H1 (cell line): ENCODE data around the gene GP5. TPM values are rescaled to one million over a fixed set of nuclear protein-coding genes. Genes with fewer than 3 reads are reported as not detected.
A peak's percentile ranks its signal among the peaks of the same experiment; 100 is the strongest.

Experiments
- CTCF ChIA-PET: fragments of 300-600 bp; sonication (Branson Sonifier 250); formaldehyde crosslinking; loops from one replicate; lab custom pipeline; 2021; ENCODE audit not compliant: partially characterized antibody; lab: Charles Lee
- POLR2A ChIA-PET: fragments of 300-600 bp; sonication (Branson Sonifier 250); formaldehyde crosslinking; loops from one replicate; lab custom pipeline; 2021; ENCODE audit warnings: inconsistent platforms; ENCODE audit not compliant: partially characterized antibody; lab: Charles Lee
- DNase-seq, 2 experiments: peaks; one replicate each; pipeline versions ENCODE4 v3.0.0 to v3.0.0-alpha.2; 2010 to 2022; ENCODE audit warnings: low spot score in 2 of 2, low read depth in 1 of 2, mixed read lengths in 1 of 2
- FAIRE-seq: peaks from 2 replicates; lab custom pipeline; 2011; peaks lifted over from hg19 to GRCh38; lab: Jason Lieb, UNC
- H2AFZ ChIP-seq: 2 replicates; pipeline ENCODE4 v1.8.1; 2012; ENCODE audit warnings: low read length, inconsistent platforms
- H2AK5ac ChIP-seq: 2 replicates; pipeline ENCODE4 v1.6.1; 2013; ENCODE audit warnings: low read depth, low read length
- H2BK120ac ChIP-seq: replicated peaks from 2 replicates; pipeline ENCODE3; 2013; ENCODE audit warnings: low read depth, low read length, inconsistent platforms
- H2BK12ac ChIP-seq: 2 replicates; pipeline ENCODE4 v1.6.1; 2013; ENCODE audit warnings: low read depth, low read length
- H2BK15ac ChIP-seq: 2 replicates; pipeline ENCODE4 v1.6.1; 2013; ENCODE audit warnings: low read length
- H2BK20ac ChIP-seq: 2 replicates; pipeline ENCODE4 v1.6.1; 2013; ENCODE audit warnings: low read length
- H2BK5ac ChIP-seq: 2 replicates; pipeline ENCODE4 v1.6.1; 2013; ENCODE audit warnings: low read depth, low read length
- H3K14ac ChIP-seq: 2 replicates; pipeline ENCODE4 v1.6.1; 2013; ENCODE audit warnings: inconsistent platforms; ENCODE audit not compliant: insufficient read length
- H3K18ac ChIP-seq: 2 replicates; pipeline ENCODE4 v1.6.1; 2013; ENCODE audit warnings: low read length; ENCODE audit errors: extremely low read depth
- H3K23ac ChIP-seq: 2 replicates; pipeline ENCODE4 v1.6.1; 2013; ENCODE audit warnings: inconsistent platforms; ENCODE audit not compliant: insufficient read length
- H3K23me2 ChIP-seq: 2 replicates; pipeline ENCODE4 v1.6.1; 2013; ENCODE audit warnings: low read depth, low read length
- H3K27ac ChIP-seq: 2 replicates; pipeline ENCODE4 v1.6.1; 2011; ENCODE audit warnings: low read depth, low read length, inconsistent platforms
- H3K27me3 ChIP-seq, 4 experiments: replicated peaks in 1 of 4; 1 replicate in 1 of 4; 2 replicates in 3 of 4; pipeline versions ENCODE4 v1.6.1 to v1.8.1; 2011 to 2013; ENCODE audit warnings: low read length in 3 of 4, mild to moderate bottlenecking in 3 of 4, inconsistent platforms in 2 of 4, mixed read lengths in 2 of 4, moderate library complexity in 1 of 4; ENCODE audit not compliant: control insufficient read depth in 3 of 4, insufficient read depth in 3 of 4; ENCODE audit errors: extremely low read depth in 1 of 4
- H3K36me3 ChIP-seq, 4 experiments: 2 replicates each; pipeline versions ENCODE4 v1.6.1 to v1.8.1; 2011 to 2013; ENCODE audit warnings: mild to moderate bottlenecking in 4 of 4, low read length in 3 of 4, moderate library complexity in 2 of 4, control low read depth in 1 of 4, inconsistent platforms in 1 of 4; ENCODE audit not compliant: insufficient read depth in 4 of 4, control insufficient read depth in 2 of 4
- H3K4ac ChIP-seq: replicated peaks from 2 replicates; pipeline ENCODE3; 2013; ENCODE audit warnings: low read length, low read depth, mixed read lengths, inconsistent platforms; ENCODE audit not compliant: insufficient read length
- H3K4me1 ChIP-seq, 4 experiments: replicated peaks in 1 of 4; 1 replicate in 1 of 4; 2 replicates in 3 of 4; pipeline versions ENCODE4 v1.6.1 to v1.8.1; 2011 to 2013; ENCODE audit warnings: low read length in 3 of 4, inconsistent platforms in 2 of 4, mixed read lengths in 1 of 4; ENCODE audit not compliant: insufficient read depth in 4 of 4, control insufficient read depth in 3 of 4
- H3K4me2 ChIP-seq, 2 experiments: 2 replicates each; pipeline versions ENCODE4 v1.6.1 to v1.8.1; 2011 to 2013; ENCODE audit warnings: low read depth in 2 of 2, low read length in 2 of 2, control low read depth in 1 of 2, inconsistent platforms in 1 of 2, mild to moderate bottlenecking in 1 of 2; ENCODE audit not compliant: insufficient read depth in 1 of 2
- H3K4me3 ChIP-seq, 4 experiments: fragments of 200-600, 300-600 bp in 1 of 4; sonication (generic), shearing (Covaris generic), sonication (Bioruptor Twin) in 1 of 4; 2 replicates each; pipeline versions ENCODE4 v1.5.1 to v1.8.1; 2011 to 2016; ENCODE audit warnings: low read length in 4 of 4, low read depth in 3 of 4, control low read depth in 2 of 4, inconsistent platforms in 2 of 4, mild to moderate bottlenecking in 2 of 4, mixed read lengths in 1 of 4, moderate library complexity in 1 of 4; ENCODE audit not compliant: insufficient read depth in 2 of 4; ENCODE audit errors: extremely low read depth in 1 of 4
- H3K56ac ChIP-seq: replicated peaks from 2 replicates; pipeline ENCODE3; 2013; ENCODE audit warnings: low read depth, mild to moderate bottlenecking, mixed read lengths, low read length, inconsistent platforms; ENCODE audit not compliant: insufficient read length
- H3K79me1 ChIP-seq: 2 replicates; pipeline ENCODE4 v1.6.1; 2013; ENCODE audit warnings: low read depth, low read length, control low read depth
- H3K79me2 ChIP-seq, 2 experiments: 2 replicates each; pipeline versions ENCODE4 v1.6.1 to v1.8.1; 2012 to 2013; ENCODE audit warnings: low read length in 2 of 2, mild to moderate bottlenecking in 2 of 2, inconsistent platforms in 1 of 2; ENCODE audit not compliant: insufficient read depth in 2 of 2, control insufficient read depth in 1 of 2
- H3K9ac ChIP-seq, 4 experiments: replicated peaks in 1 of 4; 1 replicate in 1 of 4; 2 replicates in 3 of 4; pipeline versions ENCODE4 v1.6.1 to v1.8.1; 2011 to 2013; ENCODE audit warnings: low read depth in 3 of 4, low read length in 3 of 4, control low read depth in 2 of 4, mild to moderate bottlenecking in 2 of 4, moderate library complexity in 2 of 4, inconsistent platforms in 1 of 4; ENCODE audit errors: extremely low read depth in 1 of 4
- H3K9me3 ChIP-seq, 2 experiments: 2 replicates each; pipeline versions ENCODE4 v1.6.1 to v1.8.1; 2012 to 2013; ENCODE audit warnings: mild to moderate bottlenecking in 2 of 2, moderate library complexity in 2 of 2, control low read depth in 1 of 2, inconsistent platforms in 1 of 2, low read depth in 1 of 2, low read length in 1 of 2, mixed read lengths in 1 of 2; ENCODE audit not compliant: insufficient read depth in 2 of 2
- H4K20me1 ChIP-seq, 2 experiments: replicated peaks in 1 of 2; 2 replicates each; pipeline versions ENCODE3 to v1.8.1; 2011 to 2013; ENCODE audit warnings: inconsistent platforms in 2 of 2, low read length in 2 of 2, mild to moderate bottlenecking in 1 of 2; ENCODE audit not compliant: insufficient read depth in 2 of 2, control insufficient read depth in 1 of 2
- H4K5ac ChIP-seq: 2 replicates; pipeline ENCODE4 v1.6.1; 2013; ENCODE audit warnings: low read length, low read depth, mixed read lengths, inconsistent platforms; ENCODE audit not compliant: insufficient read length
- H4K8ac ChIP-seq: 2 replicates; pipeline ENCODE4 v1.8.0; 2013; ENCODE audit warnings: mild to moderate bottlenecking, moderate library complexity, low read length, inconsistent platforms; ENCODE audit not compliant: insufficient read depth; ENCODE audit errors: extremely low read depth
- H4K91ac ChIP-seq: replicated peaks from 2 replicates; pipeline ENCODE3; 2013; ENCODE audit warnings: low read length, mixed read lengths, inconsistent platforms; ENCODE audit not compliant: insufficient read length
- BACH1 ChIP-seq: IDR thresholded peaks from 2 replicates; pipeline ENCODE4 v1.6.1; 2012; ENCODE audit warnings: low read length, improper control_type of control experiment
- CBX5 ChIP-seq: fragments of 300-800, 300-1000 bp; sonication (generic); IDR thresholded peaks from 2 replicates; pipeline ENCODE4 v1.7.1; 2016; ENCODE audit warnings: antibody characterized with exemption, low read length, low read depth
- CEBPB ChIP-seq: IDR thresholded peaks from 2 replicates; pipeline ENCODE4 v1.6.1; 2012; ENCODE audit warnings: low read depth, low read length
- CREB1 ChIP-seq: IDR thresholded peaks from 2 replicates; pipeline ENCODE4 v1.6.1; 2012; ENCODE audit warnings: inconsistent platforms
- EGR1 ChIP-seq: IDR thresholded peaks from 2 replicates; pipeline ENCODE4 v1.6.1; 2011; ENCODE audit warnings: low read depth, low read length, borderline replicate concordance
- JUN ChIP-seq: IDR thresholded peaks from 2 replicates; pipeline ENCODE4 v1.6.1; 2011; ENCODE audit warnings: low read depth, mild to moderate bottlenecking, improper control_type of control experiment, low read length
- JUND ChIP-seq: IDR thresholded peaks from 2 replicates; pipeline ENCODE4 v1.6.1; 2011; ENCODE audit warnings: mild to moderate bottlenecking, improper control_type of control experiment, low read length
- KDM4A ChIP-seq: IDR thresholded peaks from one replicate; pipeline ENCODE4 v1.7.1; 2012; ENCODE audit warnings: low read depth, mild to moderate bottlenecking, moderate library complexity, low read length, inconsistent platforms; ENCODE audit not compliant: severe bottlenecking
- KDM5A ChIP-seq: fragments of 200-600 bp; IDR thresholded peaks from 2 replicates; pipeline ENCODE4 v1.7.1; 2012; ENCODE audit warnings: mild to moderate bottlenecking, low read length, inconsistent platforms, mixed read lengths
- NRF1 ChIP-seq: IDR thresholded peaks from 2 replicates; pipeline ENCODE4 v1.6.1; 2011; ENCODE audit warnings: mild to moderate bottlenecking, low read depth, low read length, improper control_type of control experiment
- RAD21 ChIP-seq, 2 experiments: IDR thresholded peaks in 1 of 2; conservative IDR thresholded peaks in 1 of 2; 2 replicates each; pipeline ENCODE4 v1.6.1; 2011; ENCODE audit warnings: low read depth in 2 of 2, low read length in 2 of 2, improper control_type of control experiment in 1 of 2, inconsistent platforms in 1 of 2, mild to moderate bottlenecking in 1 of 2, moderate library complexity in 1 of 2
- SIX5 ChIP-seq: IDR thresholded peaks from 2 replicates; pipeline ENCODE4 v1.6.1; 2011; ENCODE audit warnings: mild to moderate bottlenecking, low read depth, low read length
- SP2 ChIP-seq: IDR thresholded peaks from 2 replicates; pipeline ENCODE4 v1.6.1; 2012; ENCODE audit warnings: mild to moderate bottlenecking, low read length, inconsistent platforms
- TAF7 ChIP-seq: optimal IDR thresholded peaks from 2 replicates; pipeline ENCODE3; 2011; ENCODE audit warnings: low read depth, mild to moderate bottlenecking, inconsistent platforms, low read length, moderate library complexity, borderline replicate concordance
- WGBS, 2 experiments: shearing (Covaris generic) in 1 of 2; methylation state at CpG; one replicate each; pipeline versions ENCODE4 v1.1.6 to v1.1.7; 2013 to 2015; ENCODE audit warnings: low lambda C conversion rate in 2 of 2, mixed read lengths in 2 of 2, inconsistent platforms in 1 of 2, low coverage in 1 of 2, missing lambda C conversion rate in 1 of 2; ENCODE audit not compliant: insufficient replicate concordance in 2 of 2, insufficient coverage in 1 of 2, insufficient read length in 1 of 2; ENCODE audit errors: extremely low coverage in 1 of 2, missing lambda C conversion rate in 1 of 2; 5-methylcytosine and 5-hydroxymethylcytosine counted together
- polyA plus RNA-seq, 7 experiments: library from polyadenylated mRNA; depleted of rRNA in 3 of 7; stranded (reverse) in 5 of 7; unstranded in 2 of 7; fragments of >200 nt in 5 of 7; fragments of 200-250 nt in 2 of 7; gene quantifications; 1 replicate in 5 of 7; 2 replicates in 1 of 7; 4 replicates in 1 of 7; pipeline versions ENCODE4 v1.2.1 to v1.2.3, GENCODE V29; 2011 to 2013; ENCODE audit warnings: missing spikeins in 2 of 7, mixed read lengths in 2 of 7
- total RNA-seq: library from RNA; stranded (reverse); fragmentation: NEBNext Ultra II Directional; extraction: Animal tissue kit (Norgen Biotek cat#: 25700); gene quantifications from 2 replicates; pipeline ENCODE4 v1.2.1, GENCODE V29; 2021

The GP5 gene
- total and polyA plus RNA-seq, 2 of the 8 experiments (the other 6 are each of a cell fraction or from before 2014, with no cell fraction given): 0.13 to 0.14 TPM

- 94% methylated on average over 6 of the region's 6 CpGs; no CpG with 5 or more reads in 1 of the 2 experiments for WGBS, 2 experiments
- CTCF ChIA-PET: interaction anchor here (1.1 to 4.5 kb wide), 6 partner anchors 8 to 43 kb away, joined by 3 to 21 read pairs (median 4); no protein-coding TSS in a partner anchor
- TF ChIP-seq NRF1 (no peak), SIX5 (no peak), RAD21 (IDR thresholded peaks at IDR 0.05 in 1 of 2, conservative IDR thresholded peaks at IDR 0.05 in 1 of 2; ENCODE audit: low read depth in 2 of 2, low read length in 2 of 2) (no peak), CREB1 (no peak), BACH1 (no peak), TAF7 (no peak), KDM4A (no peak), JUND (no peak), CBX5 (no peak), KDM5A (no peak), SP2 (no peak), EGR1 (no peak), CEBPB (no peak), JUN (no peak)
Measured at GRCh38 chr3:194387276-194387675, 11.8 kb downstream of the GP5 start.

More at GRCh38 chr3:194387276-194387675, 11.8 kb downstream of the GP5 start:
- no peak overlapping the region for H2AFZ ChIP-seq
- H2BK15ac ChIP-seq: no peak overlapping the region
- peaks cover 0 to 2% (median 0%) of the 10 kb centered on the region in 4 experiments; a peak in 1 of 7 replicates for H3K27me3 ChIP-seq
- no peak overlapping the region; the same call in 1 of the 2 replicates for H2BK5ac ChIP-seq
- no peak overlapping the region for H4K91ac ChIP-seq
- no peaks in the 10 kb centered on the region for H3K36me3 ChIP-seq
- H3K79me1 ChIP-seq: no peaks in the 10 kb centered on the region
- no peaks in the 10 kb centered on the region for H4K20me1 ChIP-seq
- no peak overlapping the region for H3K9ac ChIP-seq
- H3K9me3 ChIP-seq: peaks cover 0 to 4% of the 10 kb centered on the region in 2 experiments; a peak in 1 of 4 replicates
- no peak overlapping the region for H2BK12ac ChIP-seq
- H2BK20ac ChIP-seq: no peak overlapping the region
- no peak for FAIRE-seq
- H4K5ac ChIP-seq: no peak overlapping the region
- POLR2A ChIA-PET: no interaction called here
- no peaks in the 10 kb centered on the region for H3K79me2 ChIP-seq
- no peak overlapping the region for H3K18ac ChIP-seq
- no peak overlapping the region for H3K23ac ChIP-seq
- no peak overlapping the region for H2BK120ac ChIP-seq
- no peaks in the 10 kb centered on the region for H3K23me2 ChIP-seq
- H3K56ac ChIP-seq: no peak overlapping the region
- H3K4ac ChIP-seq: no peak overlapping the region
- H3K14ac ChIP-seq: no peak overlapping the region
- H3K27ac ChIP-seq: no peak overlapping the region
- no peak overlapping the region for H3K4me2 ChIP-seq
- no peak overlapping the region for H3K4me3 ChIP-seq
- peaks cover 0 to 7% (median 1%) of the 10 kb centered on the region in 4 experiments; a peak in 3 of 7 replicates for H3K4me1 ChIP-seq
- H4K8ac ChIP-seq: no peak overlapping the region
- peak in 1 of 2 experiments; percentile 33 for DNase-seq
- H2AK5ac ChIP-seq: 0 out of 2 replicates have a peak overlapping the region, but pooled peaks have one; percentile 9
